T-helper 22 cell (primary cell): Measurements from ENCODE around the gene CCDC187.

ENCODE experiments used
- DNase-seq: peaks from one replicate; pipeline ENCODE4 v3.0.0-alpha.2; 2020; ENCODE audit warnings: low read depth

The CCDC187 gene

GRCh38 chr9:136204838-136205706, 98.8 kb downstream of the CCDC187 start, which contains the start of gene LHX3:
Gene LHX3, minus strand, starts transcription at chr9:136205128. Its CDS starts 116 bp downstream, at chr9:136205012.
- DNase-seq, result no peak

GRCh38 chr9:136204145-136204805, 99.6 kb downstream of the CCDC187 start:
- no peak for DNase-seq

- no peak for DNase-seq
Observed at GRCh38 chr9:136203408-136204144, 100.3 kb downstream of the CCDC187 start.

- no peak for DNase-seq
Observed at GRCh38 chr9:136202454-136203407, 101.2 kb downstream of the CCDC187 start.

GRCh38 chr9:136201609-136202453, 102.1 kb downstream of the CCDC187 start:
- DNase-seq, result no peak

GRCh38 chr9:136201174-136201573, 102.7 kb downstream of the CCDC187 start:
- DNase-seq, result no peak

- no peak for DNase-seq
Observed at GRCh38 chr9:136200424-136200823, 103.5 kb downstream of the CCDC187 start.
